ENCODE data around the gene LRP1B. TPM values are rescaled to one million over a fixed set of nuclear protein-coding genes. Genes with fewer than 3 reads are reported as not detected.

Gene LRP1B
- polyA plus RNA-seq, 1 donor from 2014 or later, result 12.7 TPM

GRCh38 chr2:140696449-140696848 lies 1434.4 kb downstream of the LRP1B start:
- no peak overlapping the region for H3K4me3 ChIP-seq (ENCODE audit: low read length)
- no peak overlapping the region for H3K27ac ChIP-seq (ENCODE audit: low read length)
- no peak for TF ChIP-seq REST (IDR thresholded peaks at IDR 0.05; ENCODE audit: borderline replicate concordance)
- TF ChIP-seq TAF1 (IDR thresholded peaks at IDR 0.05; ENCODE audit: low read depth), result no peak
- no peak for TF ChIP-seq MXI1 (conservative IDR thresholded peaks at IDR 0.05; ENCODE audit: poor library complexity, severe bottlenecking)
- no peak for TF ChIP-seq POLR2AphosphoS5 (IDR thresholded peaks at IDR 0.05)
- TF ChIP-seq SMC3 (conservative IDR thresholded peaks at IDR 0.05; ENCODE audit: poor library complexity), result no peak
- TF ChIP-seq EZH2 (IDR thresholded peaks at IDR 0.05; ENCODE audit: borderline replicate concordance, insufficient read depth, low read length, poor library complexity, severe bottlenecking), result no peak
- no peak for TF ChIP-seq CTCF (IDR thresholded peaks at IDR 0.05; ENCODE audit: poor library complexity, severe bottlenecking)
- no peak for TF ChIP-seq RAD21 (conservative IDR thresholded peaks at IDR 0.05)
- TF ChIP-seq EP300 (conservative IDR thresholded peaks at IDR 0.05; ENCODE audit: poor library complexity, severe bottlenecking), result no peak
- no peak overlapping the region for H3K9ac ChIP-seq (ENCODE audit: low read length)
- no peaks in the 10 kb centered on the region for H4K20me1 ChIP-seq (ENCODE audit: insufficient read depth)
- H3K36me3 ChIP-seq (ENCODE audit: insufficient read depth, low read length), result no peaks in the 10 kb centered on the region
- H3K4me2 ChIP-seq (ENCODE audit: low read length), result no peak overlapping the region
- no peaks in the 10 kb centered on the region for H3K27me3 ChIP-seq (ENCODE audit: insufficient read depth, low read depth, low read length)
- no peak overlapping the region for H2AFZ ChIP-seq (ENCODE audit: low read depth, low read length)
- no peaks in the 10 kb centered on the region for H3K79me2 ChIP-seq (replicated peaks; ENCODE audit: insufficient read depth, low read length)
- no peaks in the 10 kb centered on the region for H3K9me2 ChIP-seq (ENCODE audit: insufficient read depth, low read length)
- no peaks in the 10 kb centered on the region for H3F3A ChIP-seq (ENCODE audit: insufficient read depth, low read length, poor library complexity, severe bottlenecking)
- no peaks in the 10 kb centered on the region for H3K9me3 ChIP-seq (ENCODE audit: low read length)

DNA sequence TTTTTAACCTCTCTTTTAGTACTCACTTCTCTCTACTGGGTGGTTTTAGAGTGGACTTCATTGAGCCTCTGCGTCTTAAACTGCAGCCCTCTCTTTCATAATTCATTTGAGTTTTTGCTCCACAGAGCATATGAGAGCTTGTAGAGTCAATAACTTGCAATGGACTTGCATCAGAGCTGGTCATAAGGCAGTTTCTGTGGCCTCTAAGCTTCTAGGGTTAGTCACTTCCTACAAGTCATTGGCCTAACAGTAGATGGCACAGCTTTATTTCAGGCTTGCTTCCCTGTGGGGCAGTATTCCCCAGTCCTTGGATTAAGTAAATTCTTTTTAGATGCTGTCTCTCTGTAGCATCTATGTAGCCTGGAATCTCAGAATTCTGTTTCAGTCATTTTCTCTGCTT lies 1435.7 kb downstream of the LRP1B start:
- no peaks in the 10 kb centered on the region for H3K79me2 ChIP-seq (replicated peaks; ENCODE audit: insufficient read depth, low read length)
- H3K9me2 ChIP-seq (ENCODE audit: insufficient read depth, low read length), result no peaks in the 10 kb centered on the region
- H2AFZ ChIP-seq (ENCODE audit: low read depth, low read length), result no peak overlapping the region
- H3K27ac ChIP-seq (ENCODE audit: low read length), result no peak overlapping the region
- H3K9ac ChIP-seq (ENCODE audit: low read length), result no peak overlapping the region
- no peaks in the 10 kb centered on the region for H3F3A ChIP-seq (ENCODE audit: insufficient read depth, low read length, poor library complexity, severe bottlenecking)
- H4K20me1 ChIP-seq (ENCODE audit: insufficient read depth), result no peaks in the 10 kb centered on the region
- no peak overlapping the region for H3K4me3 ChIP-seq (ENCODE audit: low read length)
- H3K9me3 ChIP-seq (ENCODE audit: low read length), result no peaks in the 10 kb centered on the region
- no peak overlapping the region for H3K4me2 ChIP-seq (ENCODE audit: low read length)
- no peaks in the 10 kb centered on the region for H3K36me3 ChIP-seq (ENCODE audit: insufficient read depth, low read length)
- TF ChIP-seq EZH2 (IDR thresholded peaks at IDR 0.05; ENCODE audit: borderline replicate concordance, insufficient read depth, low read length, poor library complexity, severe bottlenecking) (no peak), EP300 (conservative IDR thresholded peaks at IDR 0.05; ENCODE audit: poor library complexity, severe bottlenecking) (no peak), REST (IDR thresholded peaks at IDR 0.05; ENCODE audit: borderline replicate concordance) (no peak), CTCF (IDR thresholded peaks at IDR 0.05; ENCODE audit: poor library complexity, severe bottlenecking) (no peak), SMC3 (conservative IDR thresholded peaks at IDR 0.05; ENCODE audit: poor library complexity) (no peak), POLR2AphosphoS5 (IDR thresholded peaks at IDR 0.05) (no peak), TAF1 (IDR thresholded peaks at IDR 0.05; ENCODE audit: low read depth) (no peak), MXI1 (conservative IDR thresholded peaks at IDR 0.05; ENCODE audit: poor library complexity, severe bottlenecking) (no peak), RAD21 (conservative IDR thresholded peaks at IDR 0.05) (no peak)
- H3K27me3 ChIP-seq (ENCODE audit: insufficient read depth, low read depth, low read length), result no peaks in the 10 kb centered on the region

All from neural cell (in vitro differentiated cells).